Measurements from ENCODE around the gene PHF19. TPM values are rescaled to one million over a fixed set of nuclear protein-coding genes. Genes with fewer than 3 reads are reported as not detected.

Gene PHF19
- polyA plus RNA-seq, 2 of the 4 experiments (the other 2 are of a cell fraction), result 50.7 to 102 TPM

GRCh38 chr9:120864719-120865118, 12.3 kb downstream of the PHF19 start:
- WGBS (ENCODE audit: missing lambda C conversion rate), result 91% methylated on average over 5 of the region's 5 CpGs
- FAIRE-seq (no peak), ATAC-seq (no peak), DNase-seq (ENCODE audit: low read depth in 1 of 2, low spot score in 1 of 2) (no peak)
- no peak overlapping the region for H3K4me2 ChIP-seq
- no peaks in the 10 kb centered on the region for H3K9me3 ChIP-seq
- H3K4me1 ChIP-seq, result peaks cover 15% of the 10 kb centered on the region
- no peak for TF ChIP-seq MAZ (IDR thresholded peaks at IDR 0.05; ENCODE audit: borderline replicate concordance, low read depth, low read length)
- TF ChIP-seq KDM1A (IDR thresholded peaks at IDR 0.05; ENCODE audit: low read depth), result no peak
- TF ChIP-seq HDAC2 (IDR thresholded peaks at IDR 0.05), result no peak
- no peak for TF ChIP-seq E2F6 (IDR thresholded peaks at IDR 0.05; ENCODE audit: borderline replicate concordance, low read depth)
- no peak for TF ChIP-seq SREBF2 (IDR thresholded peaks at IDR 0.05)
- TF ChIP-seq HOXB5 (CRISPR knock-in tag; IDR thresholded peaks at IDR 0.05), result no peak
- no peak for TF ChIP-seq ZFP36 (IDR thresholded peaks at IDR 0.05; ENCODE audit: borderline replicate concordance, partially characterized antibody)
- TF ChIP-seq ATOH8 (CRISPR knock-in tag; IDR thresholded peaks at IDR 0.05; ENCODE audit: low read depth), result no peak
- TF ChIP-seq KDM5A (IDR thresholded peaks at IDR 0.05), result no peak
- TF ChIP-seq PBX3 (IDR thresholded peaks at IDR 0.05), result no peak
- TF ChIP-seq HEYL (CRISPR knock-in tag; IDR thresholded peaks at IDR 0.05), result no peak
- no peak for TF ChIP-seq MYC (IDR thresholded peaks at IDR 0.05; ENCODE audit: borderline replicate concordance, low read length)
- TF ChIP-seq CTCF (IDR thresholded peaks at IDR 0.05), result no peak
- POLR2A ChIA-PET, result no interaction called here
- H3K27ac ChIP-seq, result no peak overlapping the region
- CTCF ChIA-PET, result interaction anchor here (0.7 kb wide), 1 partner anchor 406 kb away, joined by 3 read pairs; no protein-coding TSS in a partner anchor
- no peak overlapping the region for H3K4me3 ChIP-seq

- Histone ChIP-seq H3K9me3 (no peaks in the 10 kb centered on the region), H3K4me1 (peaks cover 8% of the 10 kb centered on the region), H3K4me3 (no peak overlapping the region), H3K4me2 (no peak overlapping the region), H3K27ac (no peak overlapping the region)
- no peak for DNase-seq (ENCODE audit: low read depth in 1 of 2, low spot score in 1 of 2)
- no peak for ATAC-seq
- no peak for FAIRE-seq
- ChIA-PET POLR2A (no interaction called here), CTCF (no interaction called here)
- WGBS (ENCODE audit: missing lambda C conversion rate), result 97% methylated on average over 7 of the region's 7 CpGs
- no peak for TF ChIP-seq ZC3H11A (IDR thresholded peaks at IDR 0.05)
- TF ChIP-seq CBX8 (IDR thresholded peaks at IDR 0.05), result no peak
- no peak for TF ChIP-seq EP300 (IDR thresholded peaks at IDR 0.05)
- no peak for TF ChIP-seq CHD4 (IDR thresholded peaks at IDR 0.05; ENCODE audit: borderline replicate concordance)
- no peak for TF ChIP-seq SMC3 (IDR thresholded peaks at IDR 0.05)
- no peak for TF ChIP-seq TFCP2L1 (CRISPR knock-in tag; IDR thresholded peaks at IDR 0.05)
- no peak for TF ChIP-seq CHD2 (IDR thresholded peaks at IDR 0.05; ENCODE audit: low read length, partially characterized antibody)
- no peak for TF ChIP-seq ZNF302 (CRISPR knock-in tag; IDR thresholded peaks at IDR 0.05)
- no peak for TF ChIP-seq TP53 (CRISPR knock-in tag; IDR thresholded peaks at IDR 0.05)
- TF ChIP-seq HOXB13 (CRISPR knock-in tag; IDR thresholded peaks at IDR 0.05; ENCODE audit: low read depth), result no peak
- TF ChIP-seq RNF2 (IDR thresholded peaks at IDR 0.05; ENCODE audit: borderline replicate concordance, low read depth), result no peak
- no peak for TF ChIP-seq CTCF (IDR thresholded peaks at IDR 0.05)
- TF ChIP-seq FOXS1 (CRISPR knock-in tag; IDR thresholded peaks at IDR 0.05), result no peak
- no peak for TF ChIP-seq POLR2AphosphoS2 (conservative IDR thresholded peaks at IDR 0.05; ENCODE audit: low read length)
- no peak for TF ChIP-seq MAZ (IDR thresholded peaks at IDR 0.05; ENCODE audit: borderline replicate concordance, low read depth, low read length)
- no peak for TF ChIP-seq FOSB (CRISPR knock-in tag; IDR thresholded peaks at IDR 0.05)
- TF ChIP-seq RARB (CRISPR knock-in tag; IDR thresholded peaks at IDR 0.05), result no peak
- no peak for TF ChIP-seq MAX (IDR thresholded peaks at IDR 0.05)
Measured at GRCh38 chr9:120863833-120864232, 13.2 kb downstream of the PHF19 start.
